RWPE1 (cell line): ENCODE data around the gene FERMT3.

ENCODE experiments used
- CTCF ChIA-PET: fragments of 350-600 bp; sonication (Branson Sonifier 250); formaldehyde crosslinking; extraction: SDS; loops from one replicate; lab custom pipeline; 2021; lab: Yijun Ruan, JAX
- POLR2A ChIA-PET: fragments of 400-600 bp; formaldehyde crosslinking; extraction: SDS; loops from one replicate; lab custom pipeline; 2020; ENCODE audit warnings: antibody characterized with exemption; ENCODE audit not compliant: low non-redundant PET; lab: Yijun Ruan, JAX
- DNase-seq: peaks from one replicate; pipeline ENCODE4 v3.0.0; 2012; ENCODE audit warnings: low spot score
- H3K27ac ChIP-seq: fragments of 450-650 bp; 2 replicates; pipeline ENCODE4 v1.5.1; 2017
- TF ChIP-seq, protein P1 (sequence below): fragments of 450-650 bp; conservative IDR thresholded peaks from 2 replicates; pipeline ENCODE4 v1.5.1; 2017; ENCODE audit warnings: low read depth, mild to moderate bottlenecking

FERMT3 gene

DNA sequence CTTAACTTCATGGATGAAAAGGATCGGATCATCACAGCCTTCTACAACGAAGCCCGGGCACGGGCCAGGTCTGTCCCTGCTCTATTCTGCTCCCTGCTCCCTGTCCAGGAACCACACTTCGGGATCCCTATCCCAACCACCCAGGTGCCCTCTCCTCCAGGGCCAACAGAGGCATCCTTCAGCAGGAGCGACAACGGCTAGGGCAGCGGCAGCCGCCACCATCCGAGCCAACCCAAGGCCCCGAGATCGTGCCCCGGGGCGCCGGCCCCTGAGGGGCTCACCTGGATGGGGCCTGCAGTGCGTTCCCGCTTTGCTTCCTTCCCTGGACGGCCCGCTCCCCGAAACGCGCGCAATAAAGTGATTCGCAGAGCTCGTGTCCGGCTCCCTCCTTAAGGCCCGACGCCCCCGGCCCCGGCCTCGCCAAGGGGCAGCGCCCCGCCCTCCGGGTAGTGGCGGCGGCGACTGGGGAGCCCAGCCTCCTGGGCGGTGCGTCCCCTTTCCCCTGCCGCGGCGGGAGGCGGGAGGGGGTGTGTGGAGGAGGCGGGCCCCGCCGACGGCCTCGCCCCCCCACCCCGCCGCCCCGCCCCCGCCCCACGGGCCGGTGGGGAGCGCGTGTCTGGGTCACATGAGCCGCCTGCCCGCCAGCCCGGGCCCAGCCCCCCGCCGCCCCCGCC lies 27.5 kb downstream of the FERMT3 start, which contains the start of gene VEGFB:
VEGFB (plus strand) TSS at position 672 of the 674 bp plus-strand sequence. CDS start 250 bp downstream, outside the sequence.
- TF ChIP-seq, protein P1, sequence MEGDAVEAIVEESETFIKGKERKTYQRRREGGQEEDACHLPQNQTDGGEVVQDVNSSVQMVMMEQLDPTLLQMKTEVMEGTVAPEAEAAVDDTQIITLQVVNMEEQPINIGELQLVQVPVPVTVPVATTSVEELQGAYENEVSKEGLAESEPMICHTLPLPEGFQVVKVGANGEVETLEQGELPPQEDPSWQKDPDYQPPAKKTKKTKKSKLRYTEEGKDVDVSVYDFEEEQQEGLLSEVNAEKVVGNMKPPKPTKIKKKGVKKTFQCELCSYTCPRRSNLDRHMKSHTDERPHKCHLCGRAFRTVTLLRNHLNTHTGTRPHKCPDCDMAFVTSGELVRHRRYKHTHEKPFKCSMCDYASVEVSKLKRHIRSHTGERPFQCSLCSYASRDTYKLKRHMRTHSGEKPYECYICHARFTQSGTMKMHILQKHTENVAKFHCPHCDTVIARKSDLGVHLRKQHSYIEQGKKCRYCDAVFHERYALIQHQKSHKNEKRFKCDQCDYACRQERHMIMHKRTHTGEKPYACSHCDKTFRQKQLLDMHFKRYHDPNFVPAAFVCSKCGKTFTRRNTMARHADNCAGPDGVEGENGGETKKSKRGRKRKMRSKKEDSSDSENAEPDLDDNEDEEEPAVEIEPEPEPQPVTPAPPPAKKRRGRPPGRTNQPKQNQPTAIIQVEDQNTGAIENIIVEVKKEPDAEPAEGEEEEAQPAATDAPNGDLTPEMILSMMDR = no peak
- H3K27ac ChIP-seq = peak within 1 kb of the TSS; percentile 98
- no peak for DNase-seq
- CTCF ChIA-PET = interaction anchor here (0.9 kb wide), 1 partner anchor 67 kb away, joined by 3 read pairs; no protein-coding TSS in a partner anchor
- POLR2A ChIA-PET = no interaction called here

GRCh38 chr11:64234647-64235379 lies 28.3 kb downstream of the FERMT3 start:
- no peak for DNase-seq
- CTCF ChIA-PET = no interaction called here
- POLR2A ChIA-PET = interaction anchor here (0.6 kb wide), 1 partner anchor 23 kb away, joined by 5 read pairs; no protein-coding TSS in a partner anchor
- H3K27ac ChIP-seq = peak overlapping the region; percentile 98
- TF ChIP-seq, protein P1 = no peak

DNA sequence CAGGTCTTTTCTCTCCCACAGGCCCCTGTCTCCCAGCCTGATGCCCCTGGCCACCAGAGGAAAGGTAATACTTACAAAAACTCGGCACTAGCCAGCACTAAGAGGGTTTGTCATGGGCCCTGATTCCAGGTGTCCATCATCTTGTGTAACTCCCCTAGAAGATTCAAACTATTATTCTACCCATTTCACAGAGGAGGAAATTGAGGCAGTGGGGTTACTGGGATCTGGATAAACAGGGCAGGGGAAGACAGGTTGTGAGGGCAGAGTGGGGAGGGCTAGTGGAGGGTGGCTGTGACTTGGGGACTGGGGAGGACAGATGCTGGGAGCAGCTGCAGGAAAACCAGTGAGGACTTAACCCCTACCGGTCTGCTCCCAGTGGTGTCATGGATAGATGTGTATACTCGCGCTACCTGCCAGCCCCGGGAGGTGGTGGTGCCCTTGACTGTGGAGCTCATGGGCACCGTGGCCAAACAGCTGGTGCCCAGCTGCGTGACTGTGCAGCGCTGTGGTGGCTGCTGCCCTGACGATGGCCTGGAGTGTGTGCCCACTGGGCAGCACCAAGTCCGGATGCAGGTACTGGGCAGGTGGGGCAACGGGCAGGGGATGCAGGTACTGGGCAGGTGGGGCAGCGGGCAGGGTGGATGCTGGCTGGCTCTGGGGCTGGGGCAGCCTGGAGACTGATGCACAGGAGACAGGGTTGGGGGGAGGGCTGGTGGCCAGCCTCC lies 29.1 kb downstream of the FERMT3 start:
- ChIA-PET CTCF (interaction anchor here (0.6 kb wide), 1 partner anchor 70 kb away, joined by 3 read pairs; no protein-coding TSS in a partner anchor), POLR2A (no interaction called here)
- no peak for DNase-seq
- TF ChIP-seq, protein P1 = no peak
- H3K27ac ChIP-seq = peak overlapping the region; percentile 98

DNA sequence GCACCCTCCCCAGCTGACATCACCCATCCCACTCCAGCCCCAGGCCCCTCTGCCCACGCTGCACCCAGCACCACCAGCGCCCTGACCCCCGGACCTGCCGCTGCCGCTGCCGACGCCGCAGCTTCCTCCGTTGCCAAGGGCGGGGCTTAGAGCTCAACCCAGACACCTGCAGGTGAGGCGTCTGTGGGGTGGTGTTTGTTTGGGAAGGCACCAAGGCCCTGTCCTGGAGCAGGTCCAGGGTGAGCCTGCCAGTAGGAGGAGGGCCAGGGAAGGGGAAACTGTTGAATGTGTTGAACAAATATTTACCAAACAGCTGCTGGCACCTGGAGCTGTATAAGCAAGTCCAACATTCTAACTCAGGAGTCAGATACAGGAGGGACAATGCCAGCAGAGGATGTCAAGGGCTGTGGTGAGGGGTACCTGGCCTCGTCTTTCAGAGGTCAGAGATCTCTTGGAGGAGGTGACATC lies 31.0 kb downstream of the FERMT3 start:
- DNase-seq = no peak
- ChIA-PET CTCF (interaction anchor here (0.6 to 1.3 kb wide), 5 partner anchors 10 to 566 kb away, joined by 3 to 5 read pairs (median 3); partner anchors contain the start of gene MAP4K2), POLR2A (interaction anchor here (1.4 kb wide), 1 partner anchor 52 kb away, joined by 8 read pairs; the partner anchor contains the start of gene STIP1)

GRCh38 chr11:64238076-64238475 lies 31.6 kb downstream of the FERMT3 start:
- TF ChIP-seq, protein P1 = no peak
- POLR2A ChIA-PET = interaction anchor here (0.6 to 1.4 kb wide), 2 partner anchors 24 to 52 kb away, joined by 3 to 8 read pairs; partner anchors contain the start of gene STIP1
- H3K27ac ChIP-seq = peak overlapping the region; percentile 98
- CTCF ChIA-PET = interaction anchor here (1.3 kb wide), 1 partner anchor 10 kb away, joined by 3 read pairs; no protein-coding TSS in a partner anchor
- no peak for DNase-seq

More for the DNA sequence above, 31.0 kb downstream of the FERMT3 start:
- TF ChIP-seq, protein P1 = no peak
- H3K27ac ChIP-seq = peak overlapping the region; percentile 98
